NCI-H2029 treated with DMSO at 0.1 percent for 48 hours (cell line): Measurements from ENCODE around the gene ASB11.

Experiments
- DNase-seq: peaks from one replicate; lab custom pipeline; 2025; lab: John Stamatoyannopoulos, UW

Gene ASB11, protein sequence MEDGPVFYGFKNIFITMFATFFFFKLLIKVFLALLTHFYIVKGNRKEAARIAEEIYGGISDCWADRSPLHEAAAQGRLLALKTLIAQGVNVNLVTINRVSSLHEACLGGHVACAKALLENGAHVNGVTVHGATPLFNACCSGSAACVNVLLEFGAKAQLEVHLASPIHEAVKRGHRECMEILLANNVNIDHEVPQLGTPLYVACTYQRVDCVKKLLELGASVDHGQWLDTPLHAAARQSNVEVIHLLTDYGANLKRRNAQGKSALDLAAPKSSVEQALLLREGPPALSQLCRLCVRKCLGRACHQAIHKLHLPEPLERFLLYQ

DNA sequence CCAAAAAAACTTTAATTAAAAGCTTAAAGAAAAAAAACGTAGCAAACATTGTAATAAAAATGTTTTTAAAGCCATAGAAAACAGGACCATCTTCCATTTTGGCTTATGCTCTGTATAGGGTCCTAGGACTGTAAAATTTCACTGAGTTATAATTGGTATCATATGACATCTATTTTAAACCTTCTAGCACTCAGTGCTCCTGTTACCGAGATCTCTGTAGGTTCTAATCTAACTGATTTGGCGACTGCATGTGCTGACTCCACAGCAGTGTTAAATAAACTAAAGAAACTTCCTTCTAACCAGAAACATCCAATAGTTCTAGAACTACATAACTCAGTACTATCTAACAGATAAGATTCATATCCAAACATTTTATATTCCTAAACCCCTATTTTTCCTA lies at the start of gene ASB11:
ASB11 (minus strand) TSS at position 132 of the 400 bp plus-strand sequence; CDS start at position 97, 35 bp downstream.
- no peak for DNase-seq

- no peak for DNase-seq
These were observed 44.3 kb upstream of the ASB11 start for GRCh38 chrX:15359701-15360100.

GRCh38 chrX:15358533-15358932 lies 43.1 kb upstream of the ASB11 start:
- DNase-seq: no peak

DNA sequence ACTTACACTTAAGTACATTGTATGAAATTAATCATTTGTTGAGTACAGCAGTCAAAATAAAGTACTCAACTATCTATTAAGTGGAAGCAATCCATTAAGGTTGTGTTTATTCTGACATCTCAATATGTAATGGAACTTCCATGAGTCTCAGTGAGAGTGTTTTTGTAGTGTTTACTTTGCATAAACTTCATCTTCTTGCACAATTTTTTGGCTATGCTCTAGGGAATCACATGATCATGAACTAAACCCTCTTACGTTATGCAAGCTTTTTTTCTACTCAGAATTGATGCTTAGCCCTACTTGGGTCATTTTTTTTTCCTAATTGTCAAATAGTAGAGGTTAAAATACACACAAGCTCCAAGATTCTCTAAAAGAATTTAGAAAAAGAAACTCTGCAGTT lies 41.0 kb upstream of the ASB11 start:
- DNase-seq: no peak

DNA sequence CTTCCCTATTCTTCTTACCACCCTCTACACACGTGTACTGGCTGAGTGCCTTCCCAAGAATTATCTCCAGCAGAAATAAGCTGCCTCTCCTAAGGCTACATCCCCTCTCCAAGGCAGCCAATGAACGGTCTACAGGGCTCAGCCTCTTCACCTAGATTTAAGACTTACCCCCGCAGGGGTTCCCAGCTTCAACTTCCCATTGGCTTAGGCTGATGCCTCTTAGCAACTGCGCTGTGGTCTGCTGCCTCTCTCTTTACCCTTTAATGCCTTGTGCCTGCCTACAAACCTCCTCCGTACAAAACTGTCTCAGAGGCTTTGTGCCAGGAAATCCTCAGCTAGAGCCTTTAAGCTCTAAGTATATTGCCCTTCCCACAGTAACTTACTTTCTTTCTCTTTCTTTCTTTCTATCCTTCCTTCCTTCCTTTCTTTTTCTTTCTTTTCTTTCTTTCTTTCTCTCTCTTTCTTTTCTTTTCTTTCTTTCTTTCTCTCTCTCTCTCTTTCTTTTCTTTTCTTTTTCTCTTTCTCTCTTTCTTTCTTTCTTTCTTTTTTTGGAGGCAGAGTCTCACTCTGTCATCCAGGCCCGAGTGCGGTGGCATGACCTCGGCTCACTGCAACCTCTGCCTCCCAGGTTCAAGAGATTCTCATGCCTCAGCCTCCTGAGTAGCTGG lies 35.0 kb upstream of the ASB11 start:
- no peak for DNase-seq

DNA sequence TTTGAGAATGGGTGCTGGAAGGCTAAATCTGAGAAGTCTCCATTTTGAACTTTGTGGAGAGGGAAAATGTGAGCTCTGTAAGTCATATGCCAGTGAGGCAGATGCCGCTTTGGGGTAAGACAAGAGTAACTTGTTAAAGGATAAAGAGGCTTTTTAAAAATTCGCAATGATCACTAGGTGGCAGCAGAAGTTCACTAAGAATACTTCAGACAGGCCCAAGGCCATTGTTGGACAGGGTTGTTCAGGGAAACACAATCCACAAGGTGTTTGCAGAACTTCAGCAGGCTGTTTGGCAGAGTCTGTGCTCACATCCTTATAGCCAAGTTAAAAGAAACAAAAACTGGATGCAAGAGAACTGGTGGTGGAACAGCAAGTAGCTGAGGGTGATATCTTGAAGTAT lies 33.6 kb upstream of the ASB11 start:
- no peak for DNase-seq

DNA sequence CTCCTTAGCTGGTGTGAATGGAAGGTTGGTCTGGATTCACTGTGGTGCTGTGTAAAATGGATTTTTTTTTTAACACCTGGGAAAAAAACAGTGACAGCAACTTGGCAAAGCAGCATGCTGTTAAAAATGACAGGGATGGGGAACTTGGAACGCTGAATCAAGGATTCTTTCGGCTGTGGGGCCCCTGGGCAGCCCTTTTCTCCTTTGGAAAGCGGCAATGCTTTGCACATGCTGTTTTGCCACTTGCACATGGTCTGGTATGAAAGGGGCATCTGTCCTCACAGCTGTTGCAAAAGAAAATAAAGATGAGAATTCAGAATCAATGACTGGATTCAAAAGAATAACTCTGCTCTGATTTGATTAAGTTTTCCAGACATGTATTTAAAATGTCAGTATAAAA lies 30.5 kb upstream of the ASB11 start:
- no peak for DNase-seq

- DNase-seq: no peak
These were observed 28.7 kb upstream of the ASB11 start for GRCh38 chrX:15344106-15344505.

- DNase-seq: no peak
These were observed 27.6 kb upstream of the ASB11 start for GRCh38 chrX:15343075-15343476.

GRCh38 chrX:15340867-15341266 lies 25.4 kb upstream of the ASB11 start:
- DNase-seq: no peak

GRCh38 chrX:15336023-15336413 lies 20.6 kb upstream of the ASB11 start:
- DNase-seq: no peak

GRCh38 chrX:15335135-15336022 lies 19.9 kb upstream of the ASB11 start, which contains the start of gene PIGA:
TSS of gene PIGA (minus strand) at chrX:15335523. CDS start at chrX:15331930, 3,593 bp downstream.
- peak; percentile 65 for DNase-seq

- no peak for DNase-seq
These were observed 19.1 kb upstream of the ASB11 start for GRCh38 chrX:15334561-15334960.

GRCh38 chrX:15328821-15329220 lies 13.4 kb upstream of the ASB11 start:
- no peak for DNase-seq

- DNase-seq: no peak
These were observed 12.7 kb upstream of the ASB11 start for GRCh38 chrX:15328131-15328530.

GRCh38 chrX:15322472-15322871 lies 7.0 kb upstream of the ASB11 start:
- DNase-seq: no peak

DNA sequence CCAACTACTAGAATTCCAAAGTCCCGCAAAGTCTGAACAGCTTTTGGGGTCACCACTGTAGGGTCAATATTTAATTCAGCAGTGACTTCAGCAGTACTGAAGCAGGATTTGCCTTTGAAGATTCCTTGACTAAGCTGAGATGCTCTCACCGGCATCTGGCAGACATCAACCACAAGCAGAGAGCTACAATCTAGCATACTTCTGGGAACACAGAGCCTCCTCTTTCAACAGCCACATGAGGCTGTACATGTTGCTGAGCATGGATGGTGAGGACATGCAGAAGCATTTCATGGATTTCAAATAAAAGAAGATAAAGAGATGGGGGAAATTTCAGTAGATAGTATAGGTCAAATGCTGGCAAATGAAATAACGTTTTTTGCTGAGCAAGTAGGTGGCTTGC lies 6.6 kb upstream of the ASB11 start:
- DNase-seq: no peak

GRCh38 chrX:15321447-15321846 lies 6.0 kb upstream of the ASB11 start:
- DNase-seq: no peak

- no peak for DNase-seq
These were observed 4.9 kb upstream of the ASB11 start for GRCh38 chrX:15320297-15320696.

GRCh38 chrX:15319075-15319474 lies 3.6 kb upstream of the ASB11 start:
- DNase-seq: no peak

- no peak for DNase-seq
These were observed 968 bp downstream of the ASB11 start for GRCh38 chrX:15314472-15314871.

DNA sequence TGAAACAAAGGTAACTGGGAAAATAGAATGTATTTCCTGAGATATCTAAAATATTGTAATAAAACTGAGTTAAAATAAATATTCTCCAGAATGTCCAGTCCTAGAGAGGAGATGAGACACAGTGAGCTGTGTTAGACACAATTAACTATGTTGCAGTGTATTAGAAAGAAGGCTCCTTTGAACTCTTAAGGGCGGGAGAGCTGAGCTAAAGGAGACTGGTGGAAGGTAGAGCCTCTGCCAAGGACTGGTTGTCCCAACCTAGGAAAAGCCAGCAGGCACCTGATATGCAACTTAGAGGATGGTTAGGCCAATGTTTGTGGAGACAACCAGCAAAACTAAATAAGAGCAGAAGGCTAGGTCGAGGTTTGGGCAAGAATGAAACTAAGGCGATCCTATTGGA lies 4.3 kb downstream of the ASB11 start:
- no peak for DNase-seq

DNA sequence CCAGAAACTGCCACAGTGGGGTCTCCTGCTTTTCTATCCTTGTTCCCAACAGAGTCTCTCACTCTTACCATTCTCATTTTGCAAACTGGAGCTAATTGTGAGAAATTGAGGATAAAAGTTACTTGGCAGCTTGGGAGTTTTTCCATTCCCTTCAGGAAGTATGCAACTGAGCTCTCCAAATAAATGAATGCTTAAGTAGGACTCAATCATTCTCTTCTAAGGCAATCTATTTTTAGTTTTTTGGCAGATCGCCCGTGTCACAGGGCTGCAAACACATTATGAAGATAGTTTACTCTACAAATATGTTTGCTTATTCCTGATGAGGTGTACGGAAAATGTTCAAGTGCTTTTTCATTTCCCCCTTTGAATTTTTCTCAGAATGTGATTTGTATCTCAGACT lies 5.3 kb downstream of the ASB11 start:
- peak; percentile 15 for DNase-seq
